Tibial artery (tissue), 4 donors: ENCODE measurements around the gene ERBB4.
"Not testable (repeated sequence)": the region's sequence is repeated elsewhere in the genome, so short reads cannot be mapped to it uniquely, and the experiment has no call there.

Experiments used
- DNase-seq, 2 donors: peaks; one replicate each; pipeline ENCODE4 v3.0.0-alpha.2; 2019
- H3K27ac ChIP-seq, 2 donors: fragments of 200-600 bp; sonication (generic) in 1 of 2; 1 replicate in 1 of 2; 2 replicates in 1 of 2; pipeline ENCODE4 v1.5.1; 2018 to 2019; ENCODE audit warnings: mild to moderate bottlenecking in 1 of 2
- H3K27me3 ChIP-seq, 2 donors: fragments of 200-600 bp; sonication (generic) in 1 of 2; one replicate each; pipeline versions ENCODE4 v1.5.1 to v1.6.0; 2016 to 2019
- H3K36me3 ChIP-seq, 3 donors: fragments of 200-600 bp; sonication (generic) in 2 of 3; one replicate each; pipeline ENCODE4 v1.5.1; 2016 to 2019; ENCODE audit warnings: mild to moderate bottlenecking in 2 of 3
- H3K4me1 ChIP-seq, 4 donors: fragments of 200-600 bp; sonication (generic) in 2 of 4; 1 replicate in 3 of 4; 2 replicates in 1 of 4; pipeline ENCODE4 v1.5.1; 2016 to 2019
- H3K4me3 ChIP-seq, 2 donors: fragments of 200-600 bp; sonication (generic) in 1 of 2; 1 replicate in 1 of 2; 2 replicates in 1 of 2; pipeline ENCODE4 v1.5.1; 2018 to 2019; ENCODE audit warnings: mild to moderate bottlenecking in 2 of 2
- H3K9me3 ChIP-seq, 3 donors: fragments of 200-600 bp; sonication (generic) in 1 of 3; one replicate each; pipeline ENCODE4 v1.5.1; 2016 to 2019
- CTCF ChIP-seq, 2 experiments: fragments of 200-600 bp in 1 of 2; fragments of 450-650 bp in 1 of 2; IDR thresholded peaks; one replicate each; pipeline ENCODE4 v1.5.1; 2017 to 2019; ENCODE audit warnings: antibody characterized with exemption in 2 of 2, mild to moderate bottlenecking in 1 of 2, moderate library complexity in 1 of 2
- intact Hi-C: fragments of 100-400 bp; cut with DNase I; formaldehyde crosslinking; loops from one replicate; pipeline ENCODE4 v1.15.0; 2023; ENCODE audit warnings: low total_unique reads

ERBB4 gene

GRCh38 chr2:211729433-211729832 is 809.2 kb downstream of the ERBB4 start:
- no peaks in the 10 kb centered on the region for H3K27me3 ChIP-seq
- no peaks in the 10 kb centered on the region for H3K4me1 ChIP-seq
- no peaks in the 10 kb centered on the region for H3K36me3 ChIP-seq
- no peak overlapping the region for H3K27ac ChIP-seq
- H3K9me3 ChIP-seq, result no peaks in the 10 kb centered on the region
- DNase-seq, result no peak
- H3K4me3 ChIP-seq, result no peak overlapping the region
- TF ChIP-seq CTCF (IDR thresholded peaks at IDR 0.05), result no peak
- intact Hi-C loops, result no loop called here

GRCh38 chr2:211724933-211725332 is 813.7 kb downstream of the ERBB4 start:
- peaks cover 0 to 10% (median 0%) of the 10 kb centered on the region in 3 donors for H3K36me3 ChIP-seq
- no peaks in the 10 kb centered on the region for H3K4me1 ChIP-seq
- no peaks in the 10 kb centered on the region for H3K9me3 ChIP-seq
- no peak overlapping the region for H3K27ac ChIP-seq
- no peaks in the 10 kb centered on the region for H3K27me3 ChIP-seq
- no peak for DNase-seq
- H3K4me3 ChIP-seq, result no peak overlapping the region
- intact Hi-C loops, result no loop called here
- no peak for TF ChIP-seq CTCF (IDR thresholded peaks at IDR 0.05)

- Histone ChIP-seq H3K4me1 (no peaks in the 10 kb centered on the region), H3K9me3 (no peaks in the 10 kb centered on the region), H3K27ac (no peak overlapping the region), H3K27me3 (no peaks in the 10 kb centered on the region), H3K36me3 (peaks cover 0 to 10% (median 0%) of the 10 kb centered on the region in 3 donors), H3K4me3 (no peak overlapping the region)
- no peak for DNase-seq
- TF ChIP-seq CTCF (IDR thresholded peaks at IDR 0.05), result no peak
- intact Hi-C loops, result no loop called here
Observed at GRCh38 chr2:211723398-211723797, 815.2 kb downstream of the ERBB4 start.

- no peak for DNase-seq
- H3K4me3 ChIP-seq, result no peak overlapping the region
- H3K4me1 ChIP-seq, result no peaks in the 10 kb centered on the region
- H3K27ac ChIP-seq, result no peak overlapping the region
- peaks cover 0 to 10% (median 0%) of the 10 kb centered on the region in 3 donors for H3K36me3 ChIP-seq
- intact Hi-C loops, result no loop called here
- TF ChIP-seq CTCF (IDR thresholded peaks at IDR 0.05), result no peak
- no peaks in the 10 kb centered on the region for H3K27me3 ChIP-seq
- no peaks in the 10 kb centered on the region for H3K9me3 ChIP-seq
Observed at GRCh38 chr2:211722928-211723327, 815.7 kb downstream of the ERBB4 start.

GRCh38 chr2:211721874-211722273 is 816.7 kb downstream of the ERBB4 start:
- DNase-seq, H3K27me3 ChIP-seq, H3K27ac ChIP-seq, H3K9me3 ChIP-seq, H3K4me3 ChIP-seq, intact Hi-C loops, H3K4me1 ChIP-seq: not testable (repeated sequence)
- peaks cover 0 to 10% (median 0%) of the 10 kb centered on the region in 3 donors for H3K36me3 ChIP-seq

GRCh38 chr2:211709389-211709788 is 829.2 kb downstream of the ERBB4 start:
- H3K27ac ChIP-seq, result no peak overlapping the region
- DNase-seq, result no peak
- no peaks in the 10 kb centered on the region for H3K27me3 ChIP-seq
- H3K9me3 ChIP-seq, result no peaks in the 10 kb centered on the region
- intact Hi-C loops, result no loop called here
- H3K4me3 ChIP-seq, result no peak overlapping the region
- TF ChIP-seq CTCF (IDR thresholded peaks at IDR 0.05), result no peak
- peaks cover 0 to 11% (median 0%) of the 10 kb centered on the region in 3 donors for H3K36me3 ChIP-seq
- no peaks in the 10 kb centered on the region for H3K4me1 ChIP-seq
